Liver (tissue), 9 donors: ENCODE results near the gene TRIM72. TPM values are rescaled to one million over a fixed set of nuclear protein-coding genes. Genes with fewer than 3 reads are reported as not detected.

Experiments
- DNase-seq: peaks from one replicate; pipeline ENCODE4 v3.0.0-alpha.2; 2017; ENCODE audit warnings: low spot score
- H3K27ac ChIP-seq, 2 donors: one replicate each; pipeline ENCODE4 v1.7.0; 2013; ENCODE audit warnings: inconsistent platforms in 2 of 2, low read length in 2 of 2, control low read depth in 1 of 2, low read depth in 1 of 2, mild to moderate bottlenecking in 1 of 2
- H3K27me3 ChIP-seq, 4 donors: one replicate each; pipeline versions ENCODE4 v1.6.1 to v1.7.0; 2013; ENCODE audit warnings: low read length in 3 of 4, inconsistent platforms in 1 of 4, mild to moderate bottlenecking in 1 of 4, moderate library complexity in 1 of 4; ENCODE audit not compliant: control insufficient read depth in 4 of 4, insufficient read depth in 4 of 4
- H3K36me3 ChIP-seq, 4 donors: one replicate each; pipeline versions ENCODE4 v1.6.1 to v1.7.0; 2013; ENCODE audit warnings: low read length in 3 of 4, mild to moderate bottlenecking in 3 of 4, low read depth in 1 of 4, moderate library complexity in 1 of 4; ENCODE audit not compliant: control insufficient read depth in 4 of 4, insufficient read depth in 3 of 4
- H3K4me1 ChIP-seq, 4 donors: one replicate each; pipeline versions ENCODE4 v1.6.1 to v1.7.0; 2013; ENCODE audit warnings: low read length in 3 of 4, mild to moderate bottlenecking in 3 of 4, moderate library complexity in 1 of 4; ENCODE audit not compliant: control insufficient read depth in 4 of 4, insufficient read depth in 4 of 4
- H3K4me3 ChIP-seq, 3 donors: one replicate each; pipeline versions ENCODE4 v1.6.1 to v1.7.0; 2013; ENCODE audit warnings: low read length in 3 of 3, control low read depth in 1 of 3, low read depth in 1 of 3, mild to moderate bottlenecking in 1 of 3
- H3K9ac ChIP-seq, 2 donors: one replicate each; pipeline ENCODE4 v1.7.0; 2013; ENCODE audit warnings: low read length in 2 of 2, mild to moderate bottlenecking in 2 of 2, moderate library complexity in 2 of 2, control low read depth in 1 of 2, low read depth in 1 of 2
- H3K9me3 ChIP-seq, 4 donors: one replicate each; pipeline versions ENCODE4 v1.6.1 to v1.7.0; 2013; ENCODE audit warnings: low read length in 3 of 4; ENCODE audit not compliant: control insufficient read depth in 4 of 4
- FOXA1 ChIP-seq: IDR thresholded peaks from 2 replicates; pipeline ENCODE4 v1.6.1; 2016; ENCODE audit warnings: antibody characterized with exemption
- GABPA ChIP-seq, 2 donors: IDR thresholded peaks in 1 of 2; conservative IDR thresholded peaks in 1 of 2; 2 replicates each; pipeline ENCODE4 v1.6.1; 2016; ENCODE audit warnings: antibody characterized with exemption in 2 of 2, mild to moderate bottlenecking in 1 of 2, moderate library complexity in 1 of 2
- HNF4A ChIP-seq, 2 donors: conservative IDR thresholded peaks; 2 replicates each; pipeline ENCODE4 v1.6.1; 2016; ENCODE audit warnings: antibody characterized with exemption in 2 of 2, mild to moderate bottlenecking in 2 of 2
- HNF4G ChIP-seq: IDR thresholded peaks from 2 replicates; pipeline ENCODE4 v1.6.1; 2016; ENCODE audit warnings: antibody characterized with exemption
- JUND ChIP-seq, 2 donors: IDR thresholded peaks; 2 replicates each; pipeline ENCODE4 v1.6.1; 2016; ENCODE audit warnings: antibody characterized with exemption in 2 of 2
- RAD21 ChIP-seq, 2 donors: IDR thresholded peaks; 2 replicates each; pipeline ENCODE4 v1.6.1; 2016; ENCODE audit warnings: antibody characterized with exemption in 2 of 2, mild to moderate bottlenecking in 2 of 2
- RXRA ChIP-seq, 2 donors: IDR thresholded peaks; 2 replicates each; pipeline ENCODE4 v1.6.1; 2017 to 2018; ENCODE audit warnings: antibody characterized with exemption in 2 of 2, mild to moderate bottlenecking in 1 of 2
- SP1 ChIP-seq: IDR thresholded peaks from 2 replicates; pipeline ENCODE4 v1.6.1; 2018; ENCODE audit warnings: antibody characterized with exemption, mild to moderate bottlenecking
- TAF1 ChIP-seq: conservative IDR thresholded peaks from 2 replicates; pipeline ENCODE4 v1.6.1; 2016; ENCODE audit warnings: antibody characterized with exemption, mild to moderate bottlenecking
- YY1 ChIP-seq: IDR thresholded peaks from 2 replicates; pipeline ENCODE4 v1.6.1; 2016; ENCODE audit warnings: antibody characterized with exemption, mild to moderate bottlenecking
- WGBS: extraction: QIAGEN DNeasy Blood & Tissue Kit; methylation state at CpG from one replicate; pipeline ENCODE4 v1.1.7; 2013; 5-methylcytosine and 5-hydroxymethylcytosine counted together
- polyA plus RNA-seq, 2 donors: library from polyadenylated mRNA; stranded (reverse) in 1 of 2; unstranded in 1 of 2; fragments of 200-250 nt in 1 of 2; fragments of >200 nt in 1 of 2; fragmentation: Nextera tagmentation in 1 of 2; extraction: Ambion mirVana in 1 of 2; gene quantifications; one replicate each; pipeline versions ENCODE4 v1.2.1 to v1.2.3, GENCODE V29; 2013 to 2015
- total RNA-seq, 2 donors: library from RNA; depleted of rRNA; stranded (reverse); fragments of >200 nt; gene quantifications; one replicate each; pipeline ENCODE4 v1.2.3, GENCODE V29; 2014
- TF ChIP-seq, protein P1 (sequence below): IDR thresholded peaks from 2 replicates; pipeline ENCODE4 v1.6.1; 2016; ENCODE audit warnings: antibody characterized with exemption
- TF ChIP-seq, protein P2 (sequence below): IDR thresholded peaks from 2 replicates; pipeline ENCODE4 v1.6.1; 2016; ENCODE audit warnings: antibody characterized with exemption
- TF ChIP-seq, protein P3 (sequence below): IDR thresholded peaks from 2 replicates; pipeline ENCODE4 v1.6.1; 2016; ENCODE audit warnings: antibody characterized with exemption, mild to moderate bottlenecking
- TF ChIP-seq, protein P4 (sequence below): IDR thresholded peaks from 2 replicates; pipeline ENCODE4 v1.6.1; 2016; ENCODE audit warnings: antibody characterized with exemption
- TF ChIP-seq, protein P5 (sequence below): fragments of 150-350 bp; IDR thresholded peaks from 2 replicates; pipeline ENCODE4 v1.5.1; 2017; ENCODE audit warnings: improper control_type of control experiment, low read depth, low read length; ENCODE audit not compliant: missing input control
- donor health status: healthy.
- donor health status: healthy.
- donor health status: healthy.
- donor health status: healthy.
- donor health status: healthy.

TRIM72 gene
- total and polyA plus RNA-seq, 4 donors, result under 0.01 to 0.10 (median 0.02) TPM; not detected in 1

DNA sequence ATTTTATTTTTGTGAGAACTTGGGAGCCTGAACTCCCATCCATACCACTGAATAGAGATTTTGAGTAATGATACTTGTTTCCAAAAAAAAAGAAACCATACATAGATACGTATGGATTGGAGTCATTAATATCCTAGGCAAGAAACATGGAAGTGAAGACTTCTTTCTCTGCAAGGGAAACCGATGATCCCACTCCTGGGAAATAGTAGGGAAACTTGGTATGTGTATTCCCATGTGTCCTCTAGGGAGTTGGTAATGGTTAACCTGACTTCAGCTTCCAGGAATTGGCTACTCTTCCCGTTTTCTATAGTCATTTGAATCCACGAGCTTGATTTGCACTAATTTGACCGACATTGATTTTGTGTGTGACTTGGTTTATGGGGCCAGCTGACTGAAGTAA lies 28.6 kb upstream of the TRIM72 start:
- Histone ChIP-seq H3K9ac (no peak overlapping the region), H3K9me3 (no peaks in the 10 kb centered on the region), H3K36me3 (peaks cover 17 to 72% (median 70%) of the 10 kb centered on the region in 4 donors), H3K27me3 (no peaks in the 10 kb centered on the region), H3K4me1 (peaks cover 7 to 28% (median 20%) of the 10 kb centered on the region in 4 donors), H3K4me3 (no peak overlapping the region), H3K27ac (no peak overlapping the region)
- 63% methylated on average over 5 of the region's 5 CpGs for WGBS
- no peak for TF ChIP-seq RXRA (IDR thresholded peaks at IDR 0.05)
- TF ChIP-seq HNF4A (conservative IDR thresholded peaks at IDR 0.05), result no peak
- no peak for TF ChIP-seq SP1
- TF ChIP-seq TAF1, result no peak
- TF ChIP-seq JUND (IDR thresholded peaks at IDR 0.05), result no peak
- no peak for TF ChIP-seq RAD21 (IDR thresholded peaks at IDR 0.05)
- no peak for TF ChIP-seq GABPA (IDR thresholded peaks at IDR 0.05 in 1 of 2, conservative IDR thresholded peaks at IDR 0.05 in 1 of 2)
- no peak for TF ChIP-seq YY1
- no peak for TF ChIP-seq HNF4G
- TF ChIP-seq, protein P1, sequence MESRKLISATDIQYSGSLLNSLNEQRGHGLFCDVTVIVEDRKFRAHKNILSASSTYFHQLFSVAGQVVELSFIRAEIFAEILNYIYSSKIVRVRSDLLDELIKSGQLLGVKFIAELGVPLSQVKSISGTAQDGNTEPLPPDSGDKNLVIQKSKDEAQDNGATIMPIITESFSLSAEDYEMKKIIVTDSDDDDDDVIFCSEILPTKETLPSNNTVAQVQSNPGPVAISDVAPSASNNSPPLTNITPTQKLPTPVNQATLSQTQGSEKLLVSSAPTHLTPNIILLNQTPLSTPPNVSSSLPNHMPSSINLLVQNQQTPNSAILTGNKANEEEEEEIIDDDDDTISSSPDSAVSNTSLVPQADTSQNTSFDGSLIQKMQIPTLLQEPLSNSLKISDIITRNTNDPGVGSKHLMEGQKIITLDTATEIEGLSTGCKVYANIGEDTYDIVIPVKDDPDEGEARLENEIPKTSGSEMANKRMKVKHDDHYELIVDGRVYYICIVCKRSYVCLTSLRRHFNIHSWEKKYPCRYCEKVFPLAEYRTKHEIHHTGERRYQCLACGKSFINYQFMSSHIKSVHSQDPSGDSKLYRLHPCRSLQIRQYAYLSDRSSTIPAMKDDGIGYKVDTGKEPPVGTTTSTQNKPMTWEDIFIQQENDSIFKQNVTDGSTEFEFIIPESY, result no peak
- no peak for TF ChIP-seq FOXA1
- no peak for DNase-seq

DNA sequence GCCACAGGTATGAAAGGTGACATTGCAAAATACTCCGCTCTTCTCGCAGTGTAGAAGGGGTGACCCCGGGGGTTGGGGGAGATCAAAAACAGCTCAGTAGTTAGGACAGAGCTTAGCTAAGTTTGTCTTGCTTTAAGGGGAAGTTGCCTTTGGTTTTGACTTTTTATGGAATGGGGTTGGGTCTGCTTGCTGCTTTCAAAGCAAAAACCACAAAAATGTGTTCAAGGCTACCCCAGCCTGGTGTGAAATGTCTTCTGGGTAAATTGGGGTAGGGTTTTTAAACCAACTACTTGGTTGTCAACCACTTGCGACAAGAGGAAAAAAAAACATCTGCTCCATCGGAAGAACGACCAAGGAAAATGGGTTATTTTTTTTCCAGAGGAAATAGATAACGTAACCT lies 27.7 kb upstream of the TRIM72 start:
- no peak overlapping the region for H3K4me3 ChIP-seq
- TF ChIP-seq, protein P2, sequence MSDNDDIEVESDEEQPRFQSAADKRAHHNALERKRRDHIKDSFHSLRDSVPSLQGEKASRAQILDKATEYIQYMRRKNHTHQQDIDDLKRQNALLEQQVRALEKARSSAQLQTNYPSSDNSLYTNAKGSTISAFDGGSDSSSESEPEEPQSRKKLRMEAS, result no peak
- TF ChIP-seq JUND (IDR thresholded peaks at IDR 0.05), result no peak
- TF ChIP-seq, protein P1, result no peak
- TF ChIP-seq RXRA (IDR thresholded peaks at IDR 0.05), result no peak
- TF ChIP-seq, protein P3, sequence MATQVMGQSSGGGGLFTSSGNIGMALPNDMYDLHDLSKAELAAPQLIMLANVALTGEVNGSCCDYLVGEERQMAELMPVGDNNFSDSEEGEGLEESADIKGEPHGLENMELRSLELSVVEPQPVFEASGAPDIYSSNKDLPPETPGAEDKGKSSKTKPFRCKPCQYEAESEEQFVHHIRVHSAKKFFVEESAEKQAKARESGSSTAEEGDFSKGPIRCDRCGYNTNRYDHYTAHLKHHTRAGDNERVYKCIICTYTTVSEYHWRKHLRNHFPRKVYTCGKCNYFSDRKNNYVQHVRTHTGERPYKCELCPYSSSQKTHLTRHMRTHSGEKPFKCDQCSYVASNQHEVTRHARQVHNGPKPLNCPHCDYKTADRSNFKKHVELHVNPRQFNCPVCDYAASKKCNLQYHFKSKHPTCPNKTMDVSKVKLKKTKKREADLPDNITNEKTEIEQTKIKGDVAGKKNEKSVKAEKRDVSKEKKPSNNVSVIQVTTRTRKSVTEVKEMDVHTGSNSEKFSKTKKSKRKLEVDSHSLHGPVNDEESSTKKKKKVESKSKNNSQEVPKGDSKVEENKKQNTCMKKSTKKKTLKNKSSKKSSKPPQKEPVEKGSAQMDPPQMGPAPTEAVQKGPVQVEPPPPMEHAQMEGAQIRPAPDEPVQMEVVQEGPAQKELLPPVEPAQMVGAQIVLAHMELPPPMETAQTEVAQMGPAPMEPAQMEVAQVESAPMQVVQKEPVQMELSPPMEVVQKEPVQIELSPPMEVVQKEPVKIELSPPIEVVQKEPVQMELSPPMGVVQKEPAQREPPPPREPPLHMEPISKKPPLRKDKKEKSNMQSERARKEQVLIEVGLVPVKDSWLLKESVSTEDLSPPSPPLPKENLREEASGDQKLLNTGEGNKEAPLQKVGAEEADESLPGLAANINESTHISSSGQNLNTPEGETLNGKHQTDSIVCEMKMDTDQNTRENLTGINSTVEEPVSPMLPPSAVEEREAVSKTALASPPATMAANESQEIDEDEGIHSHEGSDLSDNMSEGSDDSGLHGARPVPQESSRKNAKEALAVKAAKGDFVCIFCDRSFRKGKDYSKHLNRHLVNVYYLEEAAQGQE, result no peak
- TF ChIP-seq, protein P4, sequence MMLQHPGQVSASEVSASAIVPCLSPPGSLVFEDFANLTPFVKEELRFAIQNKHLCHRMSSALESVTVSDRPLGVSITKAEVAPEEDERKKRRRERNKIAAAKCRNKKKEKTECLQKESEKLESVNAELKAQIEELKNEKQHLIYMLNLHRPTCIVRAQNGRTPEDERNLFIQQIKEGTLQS, result no peak
- no peak for TF ChIP-seq FOXA1
- TF ChIP-seq RAD21 (IDR thresholded peaks at IDR 0.05), result no peak
- TF ChIP-seq GABPA (IDR thresholded peaks at IDR 0.05 in 1 of 2, conservative IDR thresholded peaks at IDR 0.05 in 1 of 2), result no peak
- TF ChIP-seq, protein P5, sequence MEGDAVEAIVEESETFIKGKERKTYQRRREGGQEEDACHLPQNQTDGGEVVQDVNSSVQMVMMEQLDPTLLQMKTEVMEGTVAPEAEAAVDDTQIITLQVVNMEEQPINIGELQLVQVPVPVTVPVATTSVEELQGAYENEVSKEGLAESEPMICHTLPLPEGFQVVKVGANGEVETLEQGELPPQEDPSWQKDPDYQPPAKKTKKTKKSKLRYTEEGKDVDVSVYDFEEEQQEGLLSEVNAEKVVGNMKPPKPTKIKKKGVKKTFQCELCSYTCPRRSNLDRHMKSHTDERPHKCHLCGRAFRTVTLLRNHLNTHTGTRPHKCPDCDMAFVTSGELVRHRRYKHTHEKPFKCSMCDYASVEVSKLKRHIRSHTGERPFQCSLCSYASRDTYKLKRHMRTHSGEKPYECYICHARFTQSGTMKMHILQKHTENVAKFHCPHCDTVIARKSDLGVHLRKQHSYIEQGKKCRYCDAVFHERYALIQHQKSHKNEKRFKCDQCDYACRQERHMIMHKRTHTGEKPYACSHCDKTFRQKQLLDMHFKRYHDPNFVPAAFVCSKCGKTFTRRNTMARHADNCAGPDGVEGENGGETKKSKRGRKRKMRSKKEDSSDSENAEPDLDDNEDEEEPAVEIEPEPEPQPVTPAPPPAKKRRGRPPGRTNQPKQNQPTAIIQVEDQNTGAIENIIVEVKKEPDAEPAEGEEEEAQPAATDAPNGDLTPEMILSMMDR, result no peak
- TF ChIP-seq TAF1, result no peak
- no peaks in the 10 kb centered on the region for H3K27me3 ChIP-seq
- 77% methylated on average over 7 of the region's 7 CpGs for WGBS
- no peak overlapping the region for H3K9ac ChIP-seq
- H3K4me1 ChIP-seq, result peaks cover 7 to 26% (median 18%) of the 10 kb centered on the region in 4 donors
- peaks cover 19 to 80% (median 78%) of the 10 kb centered on the region in 4 donors for H3K36me3 ChIP-seq
- no peak overlapping the region for H3K27ac ChIP-seq
- no peaks in the 10 kb centered on the region for H3K9me3 ChIP-seq
- DNase-seq, result no peak
